ENCODE results near the gene MAPK8IP3. TPM values are rescaled to one million over a fixed set of nuclear protein-coding genes. Genes with fewer than 3 reads are reported as not detected.
A peak's percentile ranks its signal among the peaks of the same experiment; 100 is the strongest.

MAPK8IP3 gene
- total and polyA plus RNA-seq, 9 of the 15 experiments (the other 6 are each of a cell fraction or from before 2014, with no cell fraction given) = 0.17 to 58.7 (median 16.7) TPM

DNA sequence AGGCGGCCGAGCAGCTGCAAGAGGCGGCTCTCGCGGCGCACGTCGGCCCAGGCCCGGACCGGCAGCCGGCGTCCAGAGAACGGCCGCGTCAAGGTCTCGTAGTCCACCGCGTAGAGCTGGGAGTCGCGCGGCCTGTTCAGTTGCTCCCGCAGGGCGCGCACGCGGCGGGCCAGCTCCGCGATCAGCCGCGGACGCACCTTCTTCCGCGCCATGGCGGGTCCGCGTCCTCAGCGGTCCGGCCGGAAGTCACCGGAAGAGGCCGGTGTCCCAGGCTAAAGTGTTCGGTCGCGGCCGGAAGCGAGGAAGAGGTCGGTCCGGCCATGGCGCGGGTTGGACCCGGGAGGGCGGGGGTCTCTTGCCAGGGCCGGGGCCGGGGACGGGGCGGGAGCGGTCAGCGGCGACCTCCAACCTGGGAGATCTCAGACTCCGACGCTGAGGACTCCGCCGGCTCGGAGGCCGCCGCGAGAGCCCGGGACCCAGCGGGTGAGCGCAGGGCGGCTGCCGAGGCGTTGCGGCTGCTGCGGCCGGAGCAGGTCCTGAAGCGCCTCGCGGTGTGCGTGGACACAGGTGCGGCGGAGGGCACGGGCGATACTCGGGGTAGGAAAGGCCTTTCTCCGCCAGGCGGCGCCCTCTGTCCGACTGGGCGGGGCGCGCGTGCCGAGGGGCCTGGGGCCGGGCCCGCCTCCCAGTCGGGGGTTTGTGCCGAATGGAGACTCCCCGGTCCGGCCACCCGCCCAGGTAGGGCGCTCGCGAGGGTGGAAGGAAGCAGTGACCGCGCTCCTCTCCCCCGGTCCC, 67.1 kb downstream of the MAPK8IP3 start, which contains the start of gene MRPS34 (continued):
- no peak for TF ChIP-seq CLOCK (CRISPR knock-in tag; IDR thresholded peaks at IDR 0.05; ENCODE audit: borderline replicate concordance)
- TF ChIP-seq ZSCAN32 (CRISPR knock-in tag; IDR thresholded peaks at IDR 0.05) = no peak
- TF ChIP-seq ZNF511 (CRISPR knock-in tag; IDR thresholded peaks at IDR 0.05) = no peak; the same call in 1 of the 2 replicates
- TF ChIP-seq KDM1A (IDR thresholded peaks at IDR 0.05) = no peak
- TF ChIP-seq SMAD1 (IDR thresholded peaks at IDR 0.05; ENCODE audit: low read depth, low read length, partially characterized antibody) = no peak
- no peak for TF ChIP-seq ZNF253 (CRISPR knock-in tag; conservative IDR thresholded peaks at IDR 0.05)
- peak; percentile 69; the same call in 1 of the 2 replicates for TF ChIP-seq GTF2E2 (tag; IDR thresholded peaks at IDR 0.05)
- peak; percentile 82 for TF ChIP-seq TBP (optimal IDR thresholded peaks at IDR 0.05; ENCODE audit: low read depth, low read length)
- TF ChIP-seq ZNF239 (CRISPR knock-in tag; IDR thresholded peaks at IDR 0.05) = peak; percentile 39; the same call in 1 of the 2 replicates
- no peak for TF ChIP-seq TCF7L2 (IDR thresholded peaks at IDR 0.05; ENCODE audit: low read depth, low read length)
- TF ChIP-seq STAT5B (CRISPR knock-in tag; IDR thresholded peaks at IDR 0.05) = no peak
- TF ChIP-seq SIN3A (IDR thresholded peaks at IDR 0.05; ENCODE audit: borderline replicate concordance in 2 of 2, control insufficient read depth in 1 of 2, low read depth in 2 of 2, low read length in 2 of 2) = peak; percentile 81 to 85; a peak in 3 of 4 replicates
- TF ChIP-seq, protein P1, sequence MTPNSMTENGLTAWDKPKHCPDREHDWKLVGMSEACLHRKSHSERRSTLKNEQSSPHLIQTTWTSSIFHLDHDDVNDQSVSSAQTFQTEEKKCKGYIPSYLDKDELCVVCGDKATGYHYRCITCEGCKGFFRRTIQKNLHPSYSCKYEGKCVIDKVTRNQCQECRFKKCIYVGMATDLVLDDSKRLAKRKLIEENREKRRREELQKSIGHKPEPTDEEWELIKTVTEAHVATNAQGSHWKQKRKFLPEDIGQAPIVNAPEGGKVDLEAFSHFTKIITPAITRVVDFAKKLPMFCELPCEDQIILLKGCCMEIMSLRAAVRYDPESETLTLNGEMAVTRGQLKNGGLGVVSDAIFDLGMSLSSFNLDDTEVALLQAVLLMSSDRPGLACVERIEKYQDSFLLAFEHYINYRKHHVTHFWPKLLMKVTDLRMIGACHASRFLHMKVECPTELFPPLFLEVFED (CRISPR knock-in tag; conservative IDR thresholded peaks at IDR 0.05) = peak; percentile 60; the same call in 1 of the 2 replicates
- TF ChIP-seq MEF2A (IDR thresholded peaks at IDR 0.05; ENCODE audit: control insufficient read depth, low read depth, low read length) = no peak
- no peak for TF ChIP-seq CC2D1A (IDR thresholded peaks at IDR 0.05)
- no peak for TF ChIP-seq BRCA1 (IDR thresholded peaks at IDR 0.05)
- no peak for TF ChIP-seq BRCA1 (CRISPR knock-in tag; IDR thresholded peaks at IDR 0.05)
- TF ChIP-seq CTBP1 (IDR thresholded peaks at IDR 0.05; ENCODE audit: borderline replicate concordance) = peak; percentile 84
- TF ChIP-seq ILF3 (IDR thresholded peaks at IDR 0.05; ENCODE audit: borderline replicate concordance) = no peak; the same call in 1 of the 2 replicates
- no peak for TF ChIP-seq ZNF354B (CRISPR knock-in tag; IDR thresholded peaks at IDR 0.05)
